HG03060 (cell line): ENCODE data around the gene MYO18A.
"Not testable (repeated sequence)": the region's sequence is repeated elsewhere in the genome, so short reads cannot be mapped to it uniquely, and the experiment has no call there.

Experiments
- ATAC-seq: cut with Tn5 transposase; IDR thresholded peaks from one replicate; pipeline ENCODE4 v1.9.1; 2021; ENCODE audit warnings: low read depth, moderate number of reproducible peaks; ENCODE audit not compliant: unreplicated experiment

Gene MYO18A

GRCh38 chr17:29148790-29149430 lies 31.3 kb downstream of the MYO18A start:
- peak; percentile 66 for ATAC-seq

- ATAC-seq, result no peak
Observed at GRCh38 chr17:29148257-29148789, 31.9 kb downstream of the MYO18A start.

GRCh38 chr17:29147682-29148081 lies 32.5 kb downstream of the MYO18A start:
- no peak for ATAC-seq

- not testable (repeated sequence) for ATAC-seq
Observed at GRCh38 chr17:29147228-29147627, 33.0 kb downstream of the MYO18A start.

- ATAC-seq, result no peak
Observed at GRCh38 chr17:29146369-29146972, 33.7 kb downstream of the MYO18A start.

GRCh38 chr17:29145289-29146073 lies 34.7 kb downstream of the MYO18A start:
- ATAC-seq, result no peak

- ATAC-seq, result no peak
Observed at GRCh38 chr17:29143894-29144293, 36.3 kb downstream of the MYO18A start.

GRCh38 chr17:29141514-29141876 lies 38.7 kb downstream of the MYO18A start:
- no peak for ATAC-seq

- no peak for ATAC-seq
Observed at GRCh38 chr17:29140631-29141513, 39.3 kb downstream of the MYO18A start.

GRCh38 chr17:29140051-29140621 lies 40.1 kb downstream of the MYO18A start:
- ATAC-seq, result no peak

- ATAC-seq, result no peak
Observed at GRCh38 chr17:29138971-29139691, 41.1 kb downstream of the MYO18A start.

- ATAC-seq, result no peak
Observed at GRCh38 chr17:29138184-29138955, 41.8 kb downstream of the MYO18A start.

- ATAC-seq, result no peak
Observed at GRCh38 chr17:29136998-29137730, 43.0 kb downstream of the MYO18A start.

GRCh38 chr17:29135464-29135863 lies 44.7 kb downstream of the MYO18A start:
- ATAC-seq, result no peak

- no peak for ATAC-seq
Observed at GRCh38 chr17:29133121-29133713, 47.0 kb downstream of the MYO18A start.

GRCh38 chr17:29131814-29132682 lies 48.1 kb downstream of the MYO18A start:
- no peak for ATAC-seq

GRCh38 chr17:29129731-29130130 lies 50.5 kb downstream of the MYO18A start:
- no peak for ATAC-seq
